ENCODE data around the gene USB1.
"Not testable (repeated sequence)": the region's sequence is repeated elsewhere in the genome, so short reads cannot be mapped to it uniquely, and the experiment has no call there.

USB1 gene

DNA sequence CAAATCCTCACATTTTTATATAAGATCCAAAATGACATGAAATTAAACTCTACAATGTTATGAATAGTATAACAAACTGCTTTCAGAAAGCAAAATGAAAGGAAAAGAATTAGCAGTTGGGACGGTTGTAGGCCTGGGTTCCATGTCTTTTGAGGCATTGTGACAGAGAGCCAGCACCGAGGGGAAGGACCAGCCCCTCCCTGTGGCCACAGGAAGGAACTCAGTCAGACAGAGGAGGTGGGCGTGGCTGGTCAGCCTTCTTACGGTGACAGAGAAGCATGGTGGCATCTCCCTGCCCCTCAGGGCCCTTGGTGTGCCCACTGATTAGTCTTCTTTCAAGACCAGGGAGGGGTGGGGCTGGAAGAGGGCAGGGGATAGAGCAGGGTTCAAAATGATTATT lies 6.4 kb upstream of the USB1 start:
- DNase-seq, result no peak

DNA sequence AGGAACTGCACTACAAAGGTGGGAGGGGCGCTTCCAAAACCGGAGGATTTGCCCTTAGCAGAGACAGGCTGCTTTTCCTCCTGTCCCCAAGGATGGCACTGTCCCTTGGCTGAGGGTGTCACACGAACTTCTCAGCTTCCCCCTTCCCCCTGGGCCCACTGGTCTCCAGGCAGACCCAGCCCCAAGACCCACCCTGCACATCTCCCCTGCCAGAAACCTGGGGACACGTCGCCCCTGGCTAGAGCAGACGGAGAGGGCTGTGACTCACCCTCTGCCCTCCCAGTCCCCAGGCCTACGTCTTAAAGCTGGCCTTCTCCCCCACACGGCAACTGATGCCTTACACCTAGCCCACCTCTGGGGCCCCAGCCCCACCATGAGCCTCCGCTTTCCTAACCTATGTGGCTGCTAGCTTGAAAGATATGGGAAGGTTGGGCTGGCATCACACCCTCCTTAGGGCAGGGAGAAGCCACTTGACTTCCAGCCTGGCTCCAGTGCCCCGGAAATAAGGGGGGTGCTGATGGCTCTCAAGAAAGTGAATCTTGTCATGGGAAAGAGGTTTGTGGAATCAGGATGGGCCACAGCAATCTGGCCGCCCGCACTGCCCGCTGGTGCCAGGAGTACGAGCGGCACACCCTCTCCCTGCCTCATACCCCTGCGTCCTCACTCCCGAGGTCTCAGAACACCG lies 5.3 kb upstream of the USB1 start:
- DNase-seq, result no peak

DNA sequence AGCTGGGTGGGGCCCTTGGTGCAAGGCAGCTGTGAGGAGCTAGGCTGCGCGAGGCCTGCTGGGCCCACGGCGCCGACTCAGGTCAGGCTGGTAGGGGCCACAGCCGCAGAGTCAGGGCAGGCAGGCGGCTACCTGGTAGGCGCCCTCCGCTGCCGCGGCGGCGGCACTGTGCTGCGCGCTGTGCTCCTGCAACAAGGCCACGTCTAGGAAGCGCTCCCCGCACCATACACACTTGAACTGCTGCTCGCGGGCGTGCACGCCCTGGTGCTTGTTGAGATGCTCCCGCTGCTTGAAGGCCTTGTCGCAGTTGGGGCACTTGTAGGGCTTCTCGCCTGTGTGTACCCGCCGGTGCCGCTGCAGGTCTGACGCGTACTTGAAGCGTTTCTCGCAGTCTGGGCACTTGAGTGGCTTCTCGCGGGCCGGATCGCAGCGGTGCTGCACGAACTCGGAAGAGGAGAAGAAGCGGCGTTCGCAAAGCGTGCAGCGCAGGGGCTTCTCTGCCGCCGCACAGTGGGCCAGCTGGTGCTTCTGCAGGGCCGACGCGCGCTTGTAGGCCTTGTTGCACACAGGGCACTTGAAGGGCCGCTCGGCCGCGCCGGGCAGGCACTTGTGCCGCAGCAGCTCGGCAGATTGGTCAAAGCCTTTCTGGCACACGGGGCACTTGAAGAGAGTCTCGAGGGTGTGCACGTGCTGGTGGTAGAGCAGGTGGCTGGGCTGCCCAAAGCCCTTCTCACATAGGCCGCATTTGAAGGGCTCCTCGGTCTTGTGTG lies 4.6 kb upstream of the USB1 start:
- no peak for DNase-seq

DNA sequence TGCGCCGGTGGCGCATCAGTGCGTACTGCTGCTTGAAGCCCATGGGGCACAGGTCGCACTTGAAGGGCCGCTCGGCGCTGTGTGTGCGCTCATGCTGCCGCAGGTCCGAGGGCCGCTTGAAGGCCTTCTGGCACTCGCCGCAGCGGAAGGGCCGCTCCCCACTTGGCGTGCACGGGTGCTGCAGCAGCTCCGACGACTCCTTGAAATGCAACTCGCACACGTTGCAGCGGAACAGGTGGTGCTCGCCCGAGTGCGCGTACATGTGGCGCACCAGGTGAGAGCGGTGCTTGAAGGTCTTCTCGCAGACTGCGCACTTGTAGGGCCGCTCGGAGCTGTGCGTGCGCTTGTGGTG lies 4.1 kb upstream of the USB1 start:
- no peak for DNase-seq

DNA sequence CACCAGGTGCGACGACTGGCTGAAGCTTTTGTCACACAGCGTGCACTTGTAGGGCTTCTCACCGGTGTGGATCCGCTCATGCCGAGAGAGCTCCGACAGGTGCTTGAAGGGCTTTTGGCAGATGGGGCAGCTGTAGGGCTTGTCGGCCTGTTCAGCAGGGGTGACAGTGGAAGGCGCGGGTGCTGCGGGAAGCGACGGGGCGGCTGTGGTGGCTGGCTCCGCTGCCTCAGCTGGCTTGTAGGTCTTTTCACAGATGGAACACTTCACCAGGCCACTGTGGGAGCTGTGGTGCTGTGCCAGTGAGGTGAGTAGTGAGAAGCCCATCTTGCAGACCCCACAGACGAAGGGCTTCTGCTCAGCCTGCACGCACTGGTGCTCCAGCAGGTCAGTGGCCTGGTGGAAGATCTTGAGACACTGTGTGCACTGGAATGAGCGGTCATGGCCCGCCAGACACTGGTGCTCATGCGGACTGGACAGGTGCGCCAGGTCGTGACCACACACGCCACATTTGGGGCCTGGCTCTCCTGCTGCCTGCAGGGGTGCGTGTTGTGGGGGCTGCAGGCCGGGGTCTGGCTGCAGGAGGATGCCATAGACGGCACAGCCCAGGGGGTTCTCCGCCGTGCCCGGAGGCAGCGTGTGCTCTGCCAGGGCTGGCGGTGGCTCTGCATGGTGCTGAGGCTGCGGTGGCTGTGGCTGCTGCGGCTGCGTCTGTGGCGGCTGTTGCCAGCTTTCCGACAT lies 3.5 kb upstream of the USB1 start:
- no peak for DNase-seq

DNA sequence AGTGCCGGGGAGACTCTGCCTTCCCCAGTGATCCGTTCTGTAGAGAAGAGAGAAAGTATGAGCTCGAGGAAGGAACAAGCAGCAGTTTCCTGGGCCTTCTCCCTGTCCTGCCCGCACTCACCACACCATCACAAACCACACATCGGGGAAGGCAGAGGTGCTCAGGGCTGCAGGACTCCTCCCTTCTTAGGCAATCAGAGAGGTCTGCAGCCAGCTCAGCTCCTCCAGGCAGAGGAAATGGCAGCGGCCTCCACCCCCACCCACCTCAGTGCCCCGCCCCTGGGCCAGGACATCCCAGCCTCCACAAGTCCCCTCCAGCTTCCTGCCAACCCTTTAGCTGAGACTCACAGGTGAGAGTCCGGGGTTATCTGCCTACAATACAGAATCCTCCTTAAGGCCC lies 2.7 kb upstream of the USB1 start:
- DNase-seq, result no peak

DNA sequence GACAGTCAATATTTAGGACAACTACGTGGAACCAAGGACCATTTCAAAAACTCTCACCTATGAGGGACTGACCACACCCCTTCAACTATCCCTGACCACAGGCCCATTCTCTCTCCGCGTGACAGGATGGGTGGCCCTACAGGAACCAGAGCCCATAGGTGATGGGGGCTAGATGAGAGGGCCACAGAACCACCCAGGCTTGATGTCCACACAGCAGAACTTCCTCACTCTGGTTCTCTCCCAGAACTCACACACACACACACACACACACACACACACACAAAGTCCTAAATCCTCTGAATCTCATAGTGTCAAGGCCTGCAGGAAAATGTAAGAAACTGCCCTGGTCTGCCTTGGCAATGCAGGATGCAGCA lies 2.2 kb upstream of the USB1 start:
- no peak for DNase-seq

DNA sequence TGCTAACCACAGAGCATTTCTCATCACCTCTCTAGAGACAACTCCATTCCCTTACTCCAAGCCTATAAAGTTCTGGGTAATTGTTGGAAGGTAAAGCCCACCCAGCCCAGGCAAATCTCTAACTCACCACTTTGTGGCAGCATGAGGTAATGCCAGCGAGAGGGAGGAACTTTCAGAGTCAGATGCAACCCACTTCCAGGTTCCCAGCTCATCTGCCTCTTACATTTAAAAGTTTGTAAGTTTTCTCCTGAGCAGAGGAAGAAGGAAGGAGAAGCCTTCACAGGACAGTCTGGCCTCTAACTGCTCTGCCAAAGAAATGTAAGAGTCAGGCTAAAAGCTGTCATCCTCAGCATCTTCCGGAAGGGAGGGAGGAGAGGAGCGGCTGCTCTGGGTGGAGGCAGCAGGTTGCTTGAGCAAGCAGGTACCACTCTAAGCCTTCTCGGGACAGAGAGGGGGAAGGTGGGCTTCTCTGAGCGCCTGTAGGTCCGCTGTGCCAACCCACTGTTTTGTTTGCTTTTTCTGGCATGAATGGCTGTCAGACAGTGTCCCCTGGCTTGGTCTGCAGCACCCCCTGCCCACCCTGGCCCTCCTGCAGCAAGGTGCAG lies 1.7 kb upstream of the USB1 start:
- no peak for DNase-seq

DNA sequence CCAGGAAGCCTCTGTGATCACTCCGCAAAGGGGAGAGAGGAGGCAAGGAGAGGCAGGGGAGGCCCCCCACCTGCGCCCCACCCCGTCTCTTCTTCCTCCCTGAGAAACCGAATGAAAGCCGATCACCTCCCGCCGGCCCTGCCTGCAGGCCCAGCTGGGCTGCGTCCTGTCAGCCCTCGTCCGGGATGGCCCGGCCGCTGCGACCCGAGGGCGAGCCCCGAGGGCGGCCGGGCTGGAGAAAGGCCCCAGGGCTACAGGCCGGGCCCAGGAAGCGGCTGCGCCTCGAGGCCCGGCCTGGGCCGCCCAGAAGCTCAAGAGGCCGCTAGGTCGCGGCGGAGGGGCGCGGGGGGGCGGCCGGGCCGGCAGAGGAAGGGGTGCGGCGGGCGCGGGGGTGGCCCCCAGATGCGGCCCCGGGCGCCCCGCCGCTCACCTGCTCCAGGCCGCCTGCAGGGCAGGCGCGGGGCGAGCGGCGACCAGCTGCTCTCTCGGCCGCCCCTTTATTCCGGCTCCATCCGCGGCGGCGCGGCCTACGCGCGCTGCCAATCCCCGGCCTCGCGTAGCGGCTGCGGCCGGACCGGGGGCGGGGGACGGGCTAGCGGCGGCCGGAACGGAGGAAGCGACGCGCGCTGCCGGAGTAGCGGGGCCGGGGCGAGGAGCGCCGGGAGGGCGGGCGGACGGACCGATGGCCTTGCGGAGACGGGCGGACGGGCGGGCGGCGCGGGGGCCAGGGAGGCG lies 1.1 kb upstream of the USB1 start, which contains the start of gene ZNF319:
Gene ZNF319 (minus strand): TSS at position 702 of the 735 bp plus-strand sequence. CDS start 2,407 bp downstream, outside the sequence.
- DNase-seq, result peak; percentile 69

DNA sequence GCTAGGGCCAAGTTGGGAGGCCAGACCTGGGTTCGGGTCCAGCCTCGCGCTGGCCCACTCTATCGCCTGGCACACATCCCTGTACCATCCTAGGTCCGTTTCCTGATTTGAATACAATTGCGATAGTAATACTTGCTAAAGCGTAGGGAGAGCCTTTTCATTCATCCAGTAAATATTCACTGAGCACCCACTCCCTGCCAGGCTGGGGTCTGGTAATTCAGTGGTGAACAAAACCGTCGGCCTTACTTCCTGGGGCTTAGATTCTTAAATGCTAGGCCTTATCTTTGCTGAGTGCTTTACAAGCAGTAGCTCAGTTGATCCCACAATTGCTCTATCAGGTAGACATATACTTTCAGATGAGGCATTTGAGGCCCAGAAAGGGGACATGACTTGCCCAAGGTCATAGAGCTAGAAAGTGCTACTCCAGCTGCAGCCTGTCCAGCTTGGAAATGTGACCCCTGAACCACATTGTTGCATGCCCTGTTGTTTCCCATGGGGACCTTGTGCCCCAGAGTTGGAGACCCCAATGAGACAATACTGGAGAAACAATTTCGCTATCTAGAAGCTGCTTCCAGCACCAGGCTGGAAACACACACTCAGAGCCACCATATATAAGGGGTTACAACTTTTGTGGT lies 691 bp downstream of the USB1 start:
- DNase-seq, result no peak

DNA sequence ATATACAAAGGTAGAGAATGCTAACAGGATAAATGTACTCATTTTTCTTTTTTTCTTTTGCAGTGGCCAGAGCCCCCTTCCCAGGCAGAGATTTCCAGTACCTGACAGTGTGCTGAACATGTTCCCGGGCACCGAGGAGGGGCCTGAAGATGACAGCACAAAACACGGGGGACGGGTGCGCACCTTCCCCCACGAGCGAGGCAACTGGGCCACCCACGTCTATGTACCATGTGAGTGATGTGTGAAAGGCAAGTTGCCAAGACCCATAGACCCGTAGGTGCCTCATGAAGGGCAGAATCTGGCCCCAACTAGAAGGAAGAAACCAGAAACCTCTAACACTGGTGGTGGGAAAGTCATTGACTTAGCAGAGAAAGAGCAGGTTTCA lies 1.2 kb downstream of the USB1 start:
- no peak for DNase-seq

DNA sequence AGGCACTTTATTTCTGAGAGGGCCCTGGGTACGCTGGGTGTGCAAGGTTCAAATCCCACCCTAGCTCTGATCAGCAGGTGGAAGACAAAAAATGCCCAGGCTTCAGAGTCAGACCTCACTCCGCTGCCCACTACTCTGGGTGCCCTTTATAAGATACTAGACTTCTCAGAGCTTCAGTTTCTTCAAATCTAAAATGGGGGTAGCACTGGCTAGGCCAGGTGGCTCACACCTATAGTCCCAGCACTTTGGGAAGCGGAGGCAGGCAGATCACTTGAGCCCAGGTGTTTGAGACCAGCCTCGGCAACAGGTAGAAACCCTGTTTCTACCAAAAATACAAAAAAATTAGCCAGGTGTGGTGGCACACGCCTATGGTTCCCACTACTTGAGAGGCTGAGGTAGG lies 1.7 kb downstream of the USB1 start:
- DNase-seq, result no peak

DNA sequence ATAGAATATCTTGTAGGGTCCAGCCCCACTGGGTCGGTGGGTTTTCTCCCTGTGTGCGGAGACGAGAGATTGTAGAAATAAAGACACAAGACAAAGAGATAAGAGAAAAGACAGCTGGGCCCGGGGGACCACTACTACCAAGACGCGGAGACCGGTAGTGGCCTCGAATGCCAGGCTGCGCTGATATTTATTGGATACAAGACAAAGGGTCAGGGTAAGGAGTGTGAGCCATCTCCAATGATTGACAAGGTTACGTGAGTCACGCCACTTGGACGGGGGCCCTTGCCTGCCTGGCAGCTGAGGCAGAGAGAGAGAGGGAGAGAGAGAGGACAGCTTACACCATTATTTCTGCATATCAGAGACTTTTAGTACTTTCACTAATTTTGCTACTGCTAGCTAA lies 3.5 kb downstream of the USB1 start:
- DNase-seq, result not testable (repeated sequence)

DNA sequence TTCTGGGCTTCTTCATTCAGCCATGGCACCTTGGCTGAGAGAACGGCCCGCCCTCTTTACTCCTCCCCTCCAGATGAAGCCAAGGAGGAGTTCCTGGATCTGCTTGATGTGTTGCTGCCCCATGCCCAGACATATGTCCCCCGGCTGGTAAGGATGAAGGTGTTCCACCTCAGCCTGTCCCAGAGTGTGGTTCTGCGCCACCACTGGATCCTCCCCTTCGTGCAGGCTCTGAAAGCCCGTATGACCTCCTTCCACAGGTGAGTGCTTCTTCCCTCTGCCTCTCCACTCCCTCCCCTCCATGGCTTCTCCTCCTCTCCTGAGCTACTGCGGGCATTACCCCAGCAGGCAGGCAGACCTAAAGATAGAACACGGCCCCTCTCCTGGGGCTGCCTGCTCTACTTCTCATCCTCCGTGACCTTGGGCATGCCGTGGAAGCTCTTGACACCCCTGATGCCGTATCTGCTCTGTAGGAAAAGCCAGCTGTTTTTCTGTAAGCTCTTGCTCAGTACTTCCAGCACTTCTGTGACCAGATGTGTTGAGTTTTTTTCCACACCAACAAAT lies 8.7 kb downstream of the USB1 start:
- DNase-seq, result no peak

DNA sequence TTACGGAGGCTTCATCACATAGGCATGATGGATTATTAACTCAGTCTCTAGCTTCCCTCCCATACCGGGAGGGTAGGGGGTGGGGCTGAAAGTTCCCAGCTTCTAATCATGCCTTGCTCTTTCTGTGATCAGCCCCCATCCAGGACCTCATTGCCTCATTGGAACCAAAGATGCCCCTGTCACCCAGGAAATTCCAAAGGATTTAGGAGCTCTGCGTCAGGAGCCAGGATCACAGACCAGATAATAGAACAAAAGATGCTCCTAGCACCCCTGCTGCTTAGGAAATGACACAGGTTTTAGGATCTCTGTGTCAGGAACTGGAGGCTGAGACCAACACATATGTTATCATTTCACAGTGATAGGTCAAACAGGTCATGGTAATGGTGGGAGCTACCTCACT lies 9.7 kb downstream of the USB1 start:
- DNase-seq, result no peak

DNA sequence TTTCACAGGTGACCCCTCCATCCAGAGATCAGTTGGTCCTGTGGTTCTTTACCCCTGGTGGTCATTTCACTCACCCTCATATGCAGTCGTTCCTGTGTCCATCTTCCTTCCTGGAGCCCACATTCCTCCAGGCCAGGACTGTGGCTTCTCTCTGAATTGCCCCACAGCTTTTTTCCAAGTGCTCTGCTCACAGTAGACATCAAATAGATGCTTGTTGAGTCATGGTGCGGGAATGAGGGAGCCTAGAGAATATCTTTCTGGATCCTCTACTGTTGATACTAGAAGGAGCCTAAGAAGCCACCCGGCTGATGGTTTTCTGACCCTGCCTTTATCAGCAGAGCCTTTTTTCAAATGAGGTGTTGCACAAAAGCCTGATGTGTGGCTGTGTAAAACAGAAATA lies 10.4 kb downstream of the USB1 start:
- DNase-seq, result no peak

DNA sequence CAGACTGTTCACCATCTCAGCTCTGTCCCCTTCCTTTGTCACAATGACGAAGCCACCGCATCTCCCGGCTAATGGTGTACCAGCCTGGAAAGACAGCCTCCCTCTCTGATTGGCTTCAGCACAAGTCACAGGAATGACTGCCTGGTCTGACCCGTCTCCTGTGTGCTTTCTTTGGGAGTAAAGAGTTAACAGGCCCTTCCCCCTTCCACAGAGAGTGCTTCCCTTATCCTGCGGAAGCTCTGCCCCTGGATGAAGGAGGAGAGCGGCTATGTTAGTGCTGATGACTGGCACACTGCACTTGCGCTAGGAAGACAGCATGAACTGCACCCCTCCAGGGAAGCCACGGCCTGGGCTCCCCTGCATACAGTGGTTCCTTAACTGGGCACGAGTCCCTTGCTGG lies 11.3 kb downstream of the USB1 start:
- no peak for DNase-seq

DNA sequence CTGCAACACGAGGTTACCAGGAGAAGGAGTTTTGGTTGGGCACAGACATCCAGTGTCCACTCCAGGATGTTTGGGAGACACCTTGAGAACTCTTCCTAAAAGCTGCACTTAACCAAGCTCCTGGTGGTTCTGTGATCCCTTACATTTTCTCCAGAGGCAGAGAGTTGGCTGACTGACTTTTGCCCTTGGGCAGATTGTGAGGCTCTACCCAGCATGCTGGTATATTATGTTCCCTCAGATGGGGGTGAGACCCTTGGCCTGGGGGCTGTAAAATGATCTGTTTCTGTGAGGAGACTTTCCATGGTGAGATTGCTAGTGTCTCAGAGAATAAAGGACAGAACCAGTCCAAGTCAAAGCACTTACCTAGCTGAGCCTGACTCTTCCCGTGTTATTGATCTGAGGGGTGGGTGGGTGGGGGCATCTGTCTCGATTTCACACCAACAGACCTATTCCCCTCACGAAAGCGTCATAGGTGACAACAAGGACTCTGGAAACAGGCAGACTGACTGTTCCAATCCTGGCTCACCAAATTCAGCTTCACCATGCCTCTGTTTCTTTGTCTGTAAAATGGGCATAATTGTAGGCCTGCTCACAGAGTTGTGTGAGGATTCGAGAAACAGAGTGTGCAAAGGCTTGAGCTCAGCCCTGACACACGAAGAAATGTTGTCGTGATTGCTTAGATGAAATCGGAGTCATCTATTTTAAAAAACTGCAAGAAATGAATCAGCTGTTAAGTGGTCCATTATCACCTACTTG lies 12.2 kb downstream of the USB1 start:
- no peak for DNase-seq

DNA sequence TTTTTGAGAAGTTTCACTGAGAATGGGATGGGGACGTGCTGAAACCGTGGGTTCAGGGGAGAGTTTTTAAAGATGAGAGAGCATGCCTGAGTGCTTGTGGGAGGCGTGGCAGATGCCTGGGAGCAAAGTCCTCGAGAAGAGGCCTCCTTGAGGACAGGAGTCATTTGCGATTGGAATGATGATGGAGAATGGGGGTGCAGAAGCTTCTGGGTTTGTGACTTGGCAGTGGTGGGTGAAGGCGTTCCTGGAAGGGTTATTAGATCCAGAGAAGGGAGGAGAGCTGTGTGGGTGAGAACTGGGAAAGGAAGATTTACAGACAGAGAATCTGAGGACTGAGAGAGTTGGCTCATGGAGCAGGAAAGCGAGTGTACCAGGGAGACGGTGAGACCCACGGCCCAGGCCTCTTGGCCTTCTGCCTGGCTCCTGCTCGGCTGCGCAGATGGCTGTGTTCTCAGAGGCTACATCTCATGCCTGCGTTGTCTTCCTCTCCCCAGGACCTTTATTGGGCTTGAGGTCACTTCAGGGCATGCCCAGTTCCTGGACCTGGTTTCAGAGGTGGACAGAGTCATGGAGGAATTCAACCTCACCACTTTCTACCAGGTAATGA lies 15.7 kb downstream of the USB1 start:
- DNase-seq, result no peak

DNA sequence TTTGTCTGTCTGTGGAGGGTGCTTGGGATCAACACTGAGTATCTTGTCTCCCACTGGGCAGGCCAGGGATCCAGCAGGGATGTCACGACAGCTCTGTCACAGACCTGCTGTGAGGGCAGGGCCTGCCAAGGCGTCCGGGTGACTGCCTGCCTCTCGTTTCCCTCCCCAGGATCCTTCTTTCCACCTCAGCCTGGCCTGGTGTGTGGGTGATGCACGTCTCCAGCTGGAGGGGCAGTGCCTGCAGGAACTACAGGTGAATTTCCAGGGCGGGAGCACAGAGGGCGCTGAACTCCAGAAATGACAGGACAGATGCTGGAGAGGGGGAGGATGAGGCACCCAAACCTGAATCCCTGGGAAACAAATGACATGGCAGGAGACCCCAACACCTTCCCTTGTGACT lies 17.6 kb downstream of the USB1 start:
- no peak for DNase-seq

Data from right kidney (tissue), 1 donor.